HEK293T (cell line): ENCODE data around the gene NNAT.
"Not testable (repeated sequence)": the region's sequence is repeated elsewhere in the genome, so short reads cannot be mapped to it uniquely, and the experiment has no call there.

ENCODE experiments used
- CTCF ChIA-PET: fragments of 350-600 bp; formaldehyde crosslinking; extraction: SDS; loops from one replicate; lab custom pipeline; 2021; ENCODE audit warnings: antibody characterized with exemption, inconsistent platforms; lab: Yijun Ruan, JAX
- POLR2A ChIA-PET: fragments of 350-600 bp; formaldehyde crosslinking; extraction: SDS; loops from one replicate; lab custom pipeline; 2020; ENCODE audit warnings: antibody characterized with exemption, inconsistent platforms; lab: Yijun Ruan, JAX
- DNase-seq: peaks from one replicate; pipeline ENCODE4 v3.0.0; 2012; ENCODE audit warnings: mixed read lengths; ENCODE audit errors: extremely low spot score
- ARNT ChIP-seq: fragments of 450-650 bp; IDR thresholded peaks from 2 replicates; pipeline ENCODE4 v1.6.1; 2017; ENCODE audit warnings: mild to moderate bottlenecking
- BHLHE40 ChIP-seq: fragments of 450-650 bp; IDR thresholded peaks from 2 replicates; pipeline ENCODE4 v1.6.1; 2016; ENCODE audit warnings: mild to moderate bottlenecking, moderate library complexity, borderline replicate concordance
- CTBP1 ChIP-seq: fragments of 450-650 bp; IDR thresholded peaks from 2 replicates; pipeline ENCODE4 v1.6.1; 2016; ENCODE audit warnings: borderline replicate concordance
- ELF4 ChIP-seq: fragments of 450-650 bp; IDR thresholded peaks from 2 replicates; pipeline ENCODE4 v1.6.1; 2017; ENCODE audit warnings: antibody characterized with exemption
- FOXA1 ChIP-seq: fragments of 450-650 bp; IDR thresholded peaks from 2 replicates; pipeline ENCODE4 v1.6.1; 2016; ENCODE audit warnings: mild to moderate bottlenecking
- FOXK2 ChIP-seq: fragments of 450-650 bp; IDR thresholded peaks from 2 replicates; pipeline ENCODE4 v1.6.1; 2016; ENCODE audit warnings: mild to moderate bottlenecking
- FOXM1 ChIP-seq: fragments of 450-650 bp; IDR thresholded peaks from 2 replicates; pipeline ENCODE4 v1.6.1; 2017; ENCODE audit warnings: mild to moderate bottlenecking, borderline replicate concordance
- HDGF ChIP-seq: fragments of 450-650 bp; IDR thresholded peaks from 2 replicates; pipeline ENCODE4 v1.6.1; 2017; ENCODE audit warnings: antibody characterized with exemption, borderline replicate concordance
- L3MBTL2 ChIP-seq: fragments of 450-650 bp; conservative IDR thresholded peaks from 2 replicates; pipeline ENCODE4 v1.6.1; 2016; ENCODE audit warnings: mild to moderate bottlenecking
- LEF1 ChIP-seq: fragments of 450-650 bp; IDR thresholded peaks from 2 replicates; pipeline ENCODE4 v1.6.1; 2017; ENCODE audit warnings: mild to moderate bottlenecking, borderline replicate concordance
- NFRKB ChIP-seq: fragments of 450-650 bp; IDR thresholded peaks from 2 replicates; pipeline ENCODE4 v1.6.1; 2016; ENCODE audit warnings: mild to moderate bottlenecking, moderate library complexity
- PKNOX1 ChIP-seq: fragments of 450-650 bp; IDR thresholded peaks from 2 replicates; pipeline ENCODE4 v1.6.1; 2016
- SP1 ChIP-seq: fragments of 450-650 bp; IDR thresholded peaks from 2 replicates; pipeline ENCODE4 v1.6.1; 2017
- SUZ12 ChIP-seq: fragments of 450-650 bp; IDR thresholded peaks from 2 replicates; pipeline ENCODE4 v1.6.1; 2016; ENCODE audit warnings: mild to moderate bottlenecking
- TARDBP ChIP-seq: fragments of 450-650 bp; IDR thresholded peaks from 2 replicates; pipeline ENCODE4 v1.6.1; 2016
- ZNF384 ChIP-seq: fragments of 450-650 bp; IDR thresholded peaks from 2 replicates; pipeline ENCODE4 v1.6.1; 2016

Gene NNAT

GRCh38 chr20:37521061-37521771 lies at the start of gene NNAT:
NNAT (plus strand) TSS chr20:37521250; CDS start chr20:37521332, 82 bp downstream.
- POLR2A ChIA-PET = no interaction called here
- no peak for DNase-seq

GRCh38 chr20:37471741-37472235 lies 49.3 kb upstream of the NNAT start:
- ChIA-PET CTCF (no interaction called here), POLR2A (no interaction called here)
- TF ChIP-seq FOXK2 = no peak
- TF ChIP-seq ZNF384 = no peak
- TF ChIP-seq FOXA1 = no peak
- TF ChIP-seq CTBP1 = no peak
- TF ChIP-seq HDGF = no peak
- no peak for TF ChIP-seq ELF4
- TF ChIP-seq SP1 = no peak
- TF ChIP-seq PKNOX1 = no peak
- TF ChIP-seq NFRKB = no peak
- no peak for TF ChIP-seq SUZ12
- TF ChIP-seq L3MBTL2 = no peak
- no peak for TF ChIP-seq FOXM1
- TF ChIP-seq BHLHE40 = no peak
- no peak for TF ChIP-seq LEF1
- no peak for DNase-seq

More at GRCh38 chr20:37521061-37521771, at the start of gene NNAT:
- CTCF ChIA-PET = no interaction called here
- no peak for TF ChIP-seq FOXK2
- TF ChIP-seq L3MBTL2 = no peak
- no peak for TF ChIP-seq BHLHE40
- no peak for TF ChIP-seq SUZ12
- no peak for TF ChIP-seq SP1

- CTCF ChIA-PET, DNase-seq, POLR2A ChIA-PET: not testable (repeated sequence)
Measured at GRCh38 chr20:37472435-37472834, 48.6 kb upstream of the NNAT start.

- no peak for DNase-seq
- ChIA-PET POLR2A (no interaction called here), CTCF (no interaction called here)
- TF ChIP-seq HDGF (no peak), ZNF384 (no peak), BHLHE40 (no peak), L3MBTL2 (no peak), FOXK2 (no peak), ELF4 (no peak), FOXM1 (no peak), NFRKB (no peak), TARDBP (no peak)
Measured at GRCh38 chr20:37473249-37474000, 47.6 kb upstream of the NNAT start.

- POLR2A ChIA-PET = no interaction called here
- TF ChIP-seq CTBP1 (no peak), PKNOX1 (no peak), ELF4 (no peak), LEF1 (no peak), FOXK2 (no peak)
- CTCF ChIA-PET = no interaction called here
- DNase-seq = no peak
Measured at GRCh38 chr20:37474386-37474785, 46.7 kb upstream of the NNAT start.

GRCh38 chr20:37475252-37475651 lies 45.8 kb upstream of the NNAT start:
- CTCF ChIA-PET = no interaction called here
- no peak for DNase-seq
- POLR2A ChIA-PET = no interaction called here
- TF ChIP-seq SUZ12 (no peak), SP1 (no peak), FOXA1 (no peak), HDGF (no peak), L3MBTL2 (no peak), BHLHE40 (no peak), TARDBP (no peak), ELF4 (no peak), FOXM1 (no peak), NFRKB (no peak), FOXK2 (no peak), ZNF384 (no peak), LEF1 (no peak), PKNOX1 (no peak), ARNT (no peak), CTBP1 (no peak)
